Kidney (tissue), 14 donors: ENCODE measurements around the gene MRPS14. TPM values are rescaled to one million over a fixed set of nuclear protein-coding genes. Genes with fewer than 3 reads are reported as not detected.

ENCODE experiments used
- DNase-seq, 5 donors: peaks; one replicate each; pipeline ENCODE4 v3.0.0-alpha.2; 2013 to 2020
- FAIRE-seq: peaks from 2 replicates; lab custom pipeline; 2012; peaks lifted over from hg19 to GRCh38; lab: Jason Lieb, UNC
- H3K27ac ChIP-seq, 2 donors: one replicate each; pipeline ENCODE4 v1.7.0; 2013; ENCODE audit warnings: low read depth in 2 of 2, low read length in 2 of 2, inconsistent platforms in 1 of 2
- H3K27me3 ChIP-seq: one replicate; pipeline ENCODE4 v1.7.1; 2013; ENCODE audit warnings: low read length, inconsistent platforms; ENCODE audit not compliant: control insufficient read depth, insufficient read depth
- H3K36me3 ChIP-seq, 3 donors: one replicate each; pipeline versions ENCODE4 v1.7.0 to v1.7.1; 2013; ENCODE audit warnings: low read length in 3 of 3, control low read depth in 1 of 3, inconsistent platforms in 1 of 3; ENCODE audit not compliant: insufficient read depth in 3 of 3, control insufficient read depth in 2 of 3
- H3K4me1 ChIP-seq, 3 donors: one replicate each; pipeline versions ENCODE4 v1.7.0 to v1.7.1; 2013; ENCODE audit warnings: low read length in 3 of 3, inconsistent platforms in 1 of 3, low read depth in 1 of 3; ENCODE audit not compliant: control insufficient read depth in 2 of 3, insufficient read depth in 2 of 3
- H3K4me3 ChIP-seq, 3 donors: one replicate each; pipeline versions ENCODE4 v1.7.0 to v1.8.1; 2013; ENCODE audit warnings: low read length in 3 of 3, control low read depth in 1 of 3, inconsistent platforms in 1 of 3
- H3K9ac ChIP-seq, 3 donors: one replicate each; pipeline versions ENCODE4 v1.7.0 to v1.7.1; 2013; ENCODE audit warnings: low read length in 3 of 3, control low read depth in 1 of 3, inconsistent platforms in 1 of 3
- H3K9me3 ChIP-seq, 3 donors: one replicate each; pipeline versions ENCODE4 v1.7.0 to v1.7.1; 2013; ENCODE audit warnings: low read length in 3 of 3, control low read depth in 1 of 3, inconsistent platforms in 1 of 3; ENCODE audit not compliant: control insufficient read depth in 2 of 3, insufficient read depth in 1 of 3
- intact Hi-C: fragments of 100-400 bp; cut with DNase I; formaldehyde crosslinking; loops from one replicate; pipeline ENCODE4 v1.11.1; 2022
- polyA plus RNA-seq: library from polyadenylated mRNA; stranded (reverse); fragments of 350-450 nt; fragmentation: Illumina TruSeq; extraction: RNeasy Lipid Tissue Mini Kit (QIAGEN cat#74804); gene quantifications from one replicate; pipeline ENCODE4 v1.2.3, GENCODE V29; 2014; ENCODE audit warnings: low read depth, low replicate concordance; ENCODE audit not compliant: insufficient read depth
- total RNA-seq: library from RNA; stranded (reverse); fragmentation: NEBNext Ultra II Directional; extraction: Animal tissue kit (Norgen Biotek cat#: 25700); gene quantifications from one replicate; pipeline ENCODE4 v1.2.1, GENCODE V29; 2021
- TF ChIP-seq, protein P1 (sequence below): IDR thresholded peaks from 3 replicates; pipeline ENCODE4 v1.5.1; 2012; ENCODE audit warnings: mild to moderate bottlenecking, moderate library complexity, borderline replicate concordance; ENCODE audit not compliant: insufficient read depth; ENCODE audit errors: extremely low read depth
- donor health status: control.
- donor health status: control.
- donor health status: control.
- donor health status: control.
- donor health status: control.
- donor health status: DM: yes; HTN: yes; CAD: no.
- donor health status: Normal renal cell carcinoma (clear cell type).

MRPS14 gene
- total and polyA plus RNA-seq, 2 donors from 2014 or later = 35.7 to 48.0 TPM

DNA sequence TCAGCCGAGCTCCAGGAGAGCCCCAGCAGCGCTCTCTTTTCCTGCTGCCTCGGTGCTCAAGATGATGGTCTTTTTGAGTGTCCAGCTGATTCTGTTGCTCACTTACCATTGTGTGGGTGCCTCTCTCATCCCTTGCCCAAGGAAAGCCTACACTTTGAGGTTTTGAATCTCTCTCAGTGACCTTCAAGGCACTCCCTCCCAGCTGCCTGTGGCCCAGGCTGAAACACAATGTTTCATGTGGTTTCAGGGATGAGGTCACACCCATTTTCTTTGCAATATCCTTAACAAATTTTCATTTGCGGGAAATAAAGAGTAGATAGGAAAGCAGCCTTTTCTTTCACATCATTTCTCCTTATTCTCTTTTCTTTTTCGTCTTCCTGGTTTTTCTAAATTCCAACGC, 12.6 kb upstream of the MRPS14 start:
- H3K27ac ChIP-seq = no peak overlapping the region
- no peak for FAIRE-seq
- no peak overlapping the region for H3K4me3 ChIP-seq
- TF ChIP-seq, protein P1, sequence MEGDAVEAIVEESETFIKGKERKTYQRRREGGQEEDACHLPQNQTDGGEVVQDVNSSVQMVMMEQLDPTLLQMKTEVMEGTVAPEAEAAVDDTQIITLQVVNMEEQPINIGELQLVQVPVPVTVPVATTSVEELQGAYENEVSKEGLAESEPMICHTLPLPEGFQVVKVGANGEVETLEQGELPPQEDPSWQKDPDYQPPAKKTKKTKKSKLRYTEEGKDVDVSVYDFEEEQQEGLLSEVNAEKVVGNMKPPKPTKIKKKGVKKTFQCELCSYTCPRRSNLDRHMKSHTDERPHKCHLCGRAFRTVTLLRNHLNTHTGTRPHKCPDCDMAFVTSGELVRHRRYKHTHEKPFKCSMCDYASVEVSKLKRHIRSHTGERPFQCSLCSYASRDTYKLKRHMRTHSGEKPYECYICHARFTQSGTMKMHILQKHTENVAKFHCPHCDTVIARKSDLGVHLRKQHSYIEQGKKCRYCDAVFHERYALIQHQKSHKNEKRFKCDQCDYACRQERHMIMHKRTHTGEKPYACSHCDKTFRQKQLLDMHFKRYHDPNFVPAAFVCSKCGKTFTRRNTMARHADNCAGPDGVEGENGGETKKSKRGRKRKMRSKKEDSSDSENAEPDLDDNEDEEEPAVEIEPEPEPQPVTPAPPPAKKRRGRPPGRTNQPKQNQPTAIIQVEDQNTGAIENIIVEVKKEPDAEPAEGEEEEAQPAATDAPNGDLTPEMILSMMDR = no peak
- no peaks in the 10 kb centered on the region for H3K9me3 ChIP-seq
- no peaks in the 10 kb centered on the region for H3K27me3 ChIP-seq
- DNase-seq = no peak
- H3K9ac ChIP-seq = no peak overlapping the region
- no peaks in the 10 kb centered on the region for H3K4me1 ChIP-seq
- intact Hi-C loops = no loop called here
- H3K36me3 ChIP-seq = no peaks in the 10 kb centered on the region

DNA sequence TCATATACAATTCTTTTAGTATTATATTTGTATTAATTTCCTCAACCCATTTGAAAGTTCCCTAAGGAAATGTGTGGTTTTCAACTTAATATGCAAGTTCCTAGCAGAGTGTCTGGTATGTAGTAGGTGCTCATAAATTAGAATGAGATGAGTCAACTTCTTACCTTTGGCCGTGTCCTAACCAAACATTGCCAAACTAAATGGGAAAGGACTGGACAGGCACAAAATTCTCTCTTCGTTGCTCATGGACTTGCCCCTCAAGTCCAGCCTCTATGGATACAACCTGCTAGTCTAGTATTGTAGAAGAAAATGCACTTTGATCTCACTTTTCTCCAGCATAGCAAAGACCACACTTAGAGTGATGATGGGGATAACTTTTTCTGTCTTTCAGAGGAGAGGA, 11.6 kb upstream of the MRPS14 start:
- TF ChIP-seq, protein P1 = no peak
- no peak overlapping the region for H3K27ac ChIP-seq
- no peaks in the 10 kb centered on the region for H3K4me1 ChIP-seq
- DNase-seq (no peak), FAIRE-seq (no peak)
- no peak overlapping the region for H3K4me3 ChIP-seq
- no peak overlapping the region for H3K9ac ChIP-seq
- H3K9me3 ChIP-seq = no peaks in the 10 kb centered on the region
- no peaks in the 10 kb centered on the region for H3K36me3 ChIP-seq
- H3K27me3 ChIP-seq = no peaks in the 10 kb centered on the region
- intact Hi-C loops = no loop called here

DNA sequence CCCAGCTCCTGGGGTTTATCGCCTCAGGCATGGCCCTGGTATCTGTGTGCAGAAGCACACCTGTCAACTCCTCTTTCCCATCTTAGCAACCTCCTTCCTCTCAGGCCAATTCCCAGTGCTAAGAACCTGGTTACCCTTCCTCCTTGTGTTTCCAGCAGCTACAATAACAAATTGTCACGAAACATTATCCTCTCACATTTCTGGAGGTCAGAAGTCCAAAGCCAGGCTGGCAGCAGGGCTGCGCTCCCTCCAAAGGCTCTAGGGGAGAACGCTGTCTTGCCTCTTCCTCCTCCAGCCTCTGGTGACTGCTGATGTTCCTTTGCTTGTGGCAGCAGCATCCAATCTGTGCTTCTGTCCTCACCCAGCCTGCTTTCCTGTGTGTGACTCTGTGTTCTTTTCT, 10.7 kb upstream of the MRPS14 start:
- peak in 3 of 5 donors; percentile 66 to 84 (median 73) for DNase-seq

More for the DNA sequence above, 10.7 kb upstream of the MRPS14 start:
- H3K4me1 ChIP-seq = peaks cover 0 to 3% (median 0%) of the 10 kb centered on the region in 3 donors
- no peak overlapping the region for H3K9ac ChIP-seq
- no peaks in the 10 kb centered on the region for H3K9me3 ChIP-seq
- H3K4me3 ChIP-seq = no peak overlapping the region
- no peaks in the 10 kb centered on the region for H3K36me3 ChIP-seq
- H3K27me3 ChIP-seq = no peaks in the 10 kb centered on the region
- TF ChIP-seq, protein P1 = no peak
- intact Hi-C loops = no loop called here
- H3K27ac ChIP-seq = no peak overlapping the region
- no peak for FAIRE-seq
